Neuronal stem cell (in vitro differentiated cells): ENCODE measurements around the gene TMEM187.

Source experiments
- DNase-seq: peaks from one replicate; pipeline ENCODE4 v3.0.0-alpha.2; 2013; ENCODE audit warnings: low spot score
- H2AFZ ChIP-seq: one replicate; pipeline ENCODE4 v1.6.1; 2013; ENCODE audit warnings: mild to moderate bottlenecking, low read length, inconsistent platforms
- H2AK5ac ChIP-seq: 2 replicates; pipeline ENCODE4 v1.6.1; 2013; ENCODE audit warnings: low read depth, mild to moderate bottlenecking, inconsistent platforms, low read length, moderate library complexity, mixed read lengths
- H2BK120ac ChIP-seq: 2 replicates; pipeline ENCODE4 v1.6.1; 2013; ENCODE audit warnings: low read depth, mild to moderate bottlenecking, inconsistent platforms, low read length, moderate library complexity, mixed read lengths
- H2BK12ac ChIP-seq: one replicate; pipeline ENCODE4 v1.6.1; 2013; ENCODE audit warnings: low read length, inconsistent platforms
- H2BK15ac ChIP-seq: 2 replicates; pipeline ENCODE4 v1.6.1; 2013; ENCODE audit warnings: mild to moderate bottlenecking, low read length, inconsistent platforms, mixed read lengths
- H2BK5ac ChIP-seq: one replicate; pipeline ENCODE4 v1.6.1; 2013; ENCODE audit warnings: inconsistent platforms, mild to moderate bottlenecking, low read length, moderate library complexity
- H3K14ac ChIP-seq: one replicate; pipeline ENCODE4 v1.6.1; 2013; ENCODE audit warnings: low read length, inconsistent platforms
- H3K18ac ChIP-seq: 2 replicates; pipeline ENCODE4 v1.6.1; 2013; ENCODE audit warnings: low read length, inconsistent platforms
- H3K23ac ChIP-seq: 2 replicates; pipeline ENCODE4 v1.6.1; 2013; ENCODE audit warnings: low read depth, mild to moderate bottlenecking, mixed read lengths, low read length, inconsistent platforms; ENCODE audit not compliant: poor library complexity
- H3K27ac ChIP-seq: replicated peaks from 3 replicates; pipeline ENCODE4 v1.5.1; 2013; ENCODE audit warnings: low read length, inconsistent platforms
- H3K27me3 ChIP-seq, 3 experiments: 2 replicates each; pipeline ENCODE4 v1.6.1; 2013; ENCODE audit warnings: low read length in 3 of 3, mild to moderate bottlenecking in 2 of 3, inconsistent platforms in 1 of 3, low read depth in 1 of 3, mixed read lengths in 1 of 3, moderate library complexity in 1 of 3; ENCODE audit not compliant: control insufficient read depth in 3 of 3, insufficient read depth in 3 of 3
- H3K36me3 ChIP-seq, 2 donors: replicated peaks in 1 of 2; 2 replicates each; pipeline ENCODE4 v1.6.1; 2013; ENCODE audit warnings: low read length in 2 of 2; ENCODE audit not compliant: control insufficient read depth in 2 of 2, insufficient read depth in 2 of 2
- H3K4ac ChIP-seq: 2 replicates; pipeline ENCODE4 v1.6.1; 2013; ENCODE audit warnings: inconsistent platforms, mild to moderate bottlenecking, low read length, moderate library complexity
- H3K4me1 ChIP-seq, 2 donors: 1 replicate in 1 of 2; 2 replicates in 1 of 2; pipeline ENCODE4 v1.6.1; 2013; ENCODE audit warnings: low read length in 2 of 2, low read depth in 1 of 2; ENCODE audit not compliant: control insufficient read depth in 2 of 2, insufficient read depth in 1 of 2
- H3K4me2 ChIP-seq: one replicate; pipeline ENCODE4 v1.6.1; 2013; ENCODE audit warnings: mild to moderate bottlenecking, low read length, inconsistent platforms; ENCODE audit not compliant: insufficient read depth, poor library complexity, severe bottlenecking
- H3K4me3 ChIP-seq, 2 donors: 2 replicates each; pipeline ENCODE4 v1.5.1; 2013; ENCODE audit warnings: low read length in 2 of 2, mild to moderate bottlenecking in 2 of 2, inconsistent platforms in 1 of 2, moderate library complexity in 1 of 2
- H3K79me1 ChIP-seq: one replicate; pipeline ENCODE4 v1.6.1; 2013; ENCODE audit warnings: low read depth, mild to moderate bottlenecking, inconsistent platforms, low read length, moderate library complexity
- H3K9ac ChIP-seq: one replicate; pipeline ENCODE4 v1.6.1; 2013; ENCODE audit warnings: mild to moderate bottlenecking, low read depth, low read length, inconsistent platforms; ENCODE audit not compliant: poor library complexity
- H3K9me3 ChIP-seq, 2 donors: replicated peaks in 1 of 2; 2 replicates each; pipeline versions ENCODE3 to v1.6.1; 2013; ENCODE audit warnings: low read length in 2 of 2, mild to moderate bottlenecking in 2 of 2, inconsistent platforms in 1 of 2, low read depth in 1 of 2, mixed read lengths in 1 of 2, moderate library complexity in 1 of 2; ENCODE audit not compliant: control insufficient read depth in 2 of 2, insufficient read depth in 1 of 2
- H4K8ac ChIP-seq: one replicate; pipeline ENCODE4 v1.6.1; 2013; ENCODE audit warnings: low read depth, mild to moderate bottlenecking, inconsistent platforms, low read length, moderate library complexity
- H4K91ac ChIP-seq: one replicate; pipeline ENCODE4 v1.6.1; 2013; ENCODE audit warnings: low read length, low read depth, mild to moderate bottlenecking, inconsistent platforms; ENCODE audit not compliant: poor library complexity
- WGBS, 2 donors: extraction: QIAGEN DNeasy Blood & Tissue Kit; methylation state at CpG; one replicate each; pipeline ENCODE4 v1.1.7; 2013; ENCODE audit warnings: missing lambda C conversion rate in 2 of 2, mixed read lengths in 1 of 2; ENCODE audit not compliant: insufficient read length in 2 of 2, insufficient replicate concordance in 1 of 2; ENCODE audit errors: extremely low coverage in 2 of 2; 5-methylcytosine and 5-hydroxymethylcytosine counted together

Gene TMEM187

GRCh38 chrX:153953892-153954557, 18.5 kb upstream of the TMEM187 start:
- no peaks in the 10 kb centered on the region for H3K27me3 ChIP-seq
- H3K14ac ChIP-seq, result no peak overlapping the region
- no peak overlapping the region for H2BK15ac ChIP-seq
- H3K23ac ChIP-seq, result no peak overlapping the region
- peaks cover 4 to 5% of the 10 kb centered on the region in 2 donors for H3K4me1 ChIP-seq
- peaks cover 6% of the 10 kb centered on the region for H3K79me1 ChIP-seq
- H4K91ac ChIP-seq, result no peak overlapping the region
- H4K8ac ChIP-seq, result no peak overlapping the region
- H3K36me3 ChIP-seq, result peaks cover 60 to 100% of the 10 kb centered on the region in 2 donors
- no peak overlapping the region for H2BK12ac ChIP-seq
- H3K18ac ChIP-seq, result no peak overlapping the region
- no peak overlapping the region for H2BK5ac ChIP-seq
- WGBS, 2 donors, result no CpG with 5 or more reads among the region's 33 CpGs
- no peaks in the 10 kb centered on the region for H3K9me3 ChIP-seq
- no peak overlapping the region for H3K27ac ChIP-seq
- no peak overlapping the region for H3K4ac ChIP-seq
- no peak overlapping the region for H2AK5ac ChIP-seq
- no peak overlapping the region for H3K9ac ChIP-seq
- H2BK120ac ChIP-seq, result no peak overlapping the region
- peak overlapping the region; percentile 11 for H3K4me2 ChIP-seq
- no peak for DNase-seq
- H3K4me3 ChIP-seq, result no peak overlapping the region
- H2AFZ ChIP-seq, result no peak overlapping the region

- Histone ChIP-seq H3K79me1 (peaks cover 7% of the 10 kb centered on the region), H3K18ac (no peak overlapping the region), H4K8ac (no peak overlapping the region), H2BK12ac (no peak overlapping the region), H3K4ac (no peak overlapping the region), H3K14ac (no peak overlapping the region), H2AK5ac (no peak overlapping the region), H2BK5ac (no peak overlapping the region), H3K23ac (no peak overlapping the region), H3K27ac (no peak overlapping the region), H2BK15ac (no peak overlapping the region), H3K4me1 (peaks cover 2 to 3% of the 10 kb centered on the region in 2 donors), H2AFZ (no peak overlapping the region), H3K9ac (no peak overlapping the region), H3K4me2 (no peak overlapping the region), H3K4me3 (no peak overlapping the region), H3K9me3 (no peaks in the 10 kb centered on the region), H2BK120ac (no peak overlapping the region), H3K36me3 (peaks cover 61 to 100% of the 10 kb centered on the region in 2 donors), H4K91ac (no peak overlapping the region), H3K27me3 (no peaks in the 10 kb centered on the region)
- no peak for DNase-seq
- no CpG with 5 or more reads among the region's 44 CpGs for WGBS, 2 donors
These were observed 17.9 kb upstream of the TMEM187 start for GRCh38 chrX:153954558-153955227.

- DNase-seq, result no peak
- no peak overlapping the region for H4K8ac ChIP-seq
- no CpG with 5 or more reads among the region's 12 CpGs for WGBS, 2 donors
- no peak overlapping the region for H3K9ac ChIP-seq
- H2BK15ac ChIP-seq, result no peak overlapping the region
- H2AFZ ChIP-seq, result no peak overlapping the region
- H3K27ac ChIP-seq, result no peak overlapping the region
- H3K9me3 ChIP-seq, result no peaks in the 10 kb centered on the region
- H3K36me3 ChIP-seq, result peaks cover 62 to 100% of the 10 kb centered on the region in 2 donors
- no peak overlapping the region for H2BK120ac ChIP-seq
- no peak overlapping the region for H2BK12ac ChIP-seq
- H2AK5ac ChIP-seq, result no peak overlapping the region
- H3K23ac ChIP-seq, result no peak overlapping the region
- H3K4me3 ChIP-seq, result no peak overlapping the region
- no peak overlapping the region for H3K4me2 ChIP-seq
- H3K4me1 ChIP-seq, result peaks cover 0 to 2% of the 10 kb centered on the region in 2 donors
- no peak overlapping the region for H4K91ac ChIP-seq
- H3K18ac ChIP-seq, result no peak overlapping the region
- H3K4ac ChIP-seq, result no peak overlapping the region
- H3K14ac ChIP-seq, result no peak overlapping the region
- no peak overlapping the region for H2BK5ac ChIP-seq
- H3K27me3 ChIP-seq, result no peaks in the 10 kb centered on the region
- peaks cover 10% of the 10 kb centered on the region for H3K79me1 ChIP-seq
These were observed 17.3 kb upstream of the TMEM187 start for GRCh38 chrX:153955228-153955732.
